Duodenal mucosa (tissue), 2 donors: ENCODE data around the gene MYZAP.
A peak's percentile ranks its signal among the peaks of the same experiment; 100 is the strongest.
"Not testable (repeated sequence)": the region's sequence is repeated elsewhere in the genome, so short reads cannot be mapped to it uniquely, and the experiment has no call there.

Experiments used
- H3K27ac ChIP-seq: one replicate; pipeline ENCODE4 v1.7.0; 2013; ENCODE audit warnings: low read depth, low read length
- H3K27me3 ChIP-seq, 2 donors: one replicate each; pipeline ENCODE4 v1.7.0; 2013; ENCODE audit warnings: low read length in 2 of 2, control low read depth in 1 of 2; ENCODE audit not compliant: insufficient read depth in 2 of 2, control insufficient read depth in 1 of 2
- H3K36me3 ChIP-seq, 2 donors: one replicate each; pipeline ENCODE4 v1.7.0; 2013; ENCODE audit warnings: low read length in 2 of 2, control low read depth in 1 of 2; ENCODE audit not compliant: insufficient read depth in 2 of 2, control insufficient read depth in 1 of 2
- H3K4me1 ChIP-seq, 2 donors: one replicate each; pipeline ENCODE4 v1.7.0; 2013; ENCODE audit warnings: low read length in 2 of 2, control low read depth in 1 of 2; ENCODE audit not compliant: insufficient read depth in 2 of 2, control insufficient read depth in 1 of 2
- H3K4me3 ChIP-seq, 2 donors: one replicate each; pipeline ENCODE4 v1.7.0; 2013; ENCODE audit warnings: low read length in 2 of 2, low read depth in 1 of 2
- H3K9ac ChIP-seq, 2 donors: one replicate each; pipeline ENCODE4 v1.7.0; 2013; ENCODE audit warnings: low read length in 2 of 2, low read depth in 1 of 2
- H3K9me3 ChIP-seq, 2 donors: one replicate each; pipeline ENCODE4 v1.7.0; 2013; ENCODE audit warnings: low read length in 2 of 2, control low read depth in 1 of 2; ENCODE audit not compliant: control insufficient read depth in 1 of 2

Gene MYZAP

DNA sequence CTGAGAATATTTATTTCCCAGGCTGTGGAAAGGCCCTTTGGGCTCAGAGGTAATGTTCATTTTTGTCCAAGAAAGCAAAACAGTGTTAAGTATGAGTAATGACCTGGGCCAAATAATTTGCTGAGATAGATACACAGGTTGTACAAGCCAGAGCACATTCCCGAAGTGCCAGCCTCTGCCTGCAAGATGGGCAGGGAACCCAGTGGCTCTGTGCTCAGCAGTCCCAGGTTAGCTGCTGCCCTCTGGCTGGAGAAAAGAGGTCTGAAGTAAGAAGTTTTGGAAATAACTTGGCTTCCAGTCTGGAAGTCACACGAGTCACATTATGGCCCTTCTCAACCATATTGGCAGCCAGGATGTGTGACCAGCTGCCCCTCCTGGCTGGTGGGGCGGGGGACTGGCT lies 20.2 kb downstream of the MYZAP start:
- peaks cover 45 to 51% of the 10 kb centered on the region in 2 donors for H3K4me1 ChIP-seq
- no peaks in the 10 kb centered on the region for H3K27me3 ChIP-seq
- H3K36me3 ChIP-seq = peaks cover 0 to 7% of the 10 kb centered on the region in 2 donors
- no peak overlapping the region for H3K4me3 ChIP-seq
- H3K9ac ChIP-seq = peak overlapping the region; percentile 0 to 28
- H3K27ac ChIP-seq = no peak overlapping the region
- H3K9me3 ChIP-seq = no peaks in the 10 kb centered on the region

GRCh38 chr15:57614241-57614640 lies 22.5 kb downstream of the MYZAP start:
- Histone ChIP-seq H3K9me3 (no peaks in the 10 kb centered on the region), H3K27ac (no peak overlapping the region), H3K9ac (no peak overlapping the region), H3K36me3 (peaks cover 0 to 18% of the 10 kb centered on the region in 2 donors), H3K4me1 (peaks cover 25 to 36% of the 10 kb centered on the region in 2 donors), H3K4me3 (no peak overlapping the region), H3K27me3 (no peaks in the 10 kb centered on the region)

GRCh38 chr15:57615951-57616496 lies 24.3 kb downstream of the MYZAP start:
- Histone ChIP-seq H3K4me1 (peaks cover 23 to 25% of the 10 kb centered on the region in 2 donors), H3K36me3 (peaks cover 0 to 18% of the 10 kb centered on the region in 2 donors)
- H3K9ac ChIP-seq, H3K27me3 ChIP-seq, H3K9me3 ChIP-seq, H3K27ac ChIP-seq, H3K4me3 ChIP-seq: not testable (repeated sequence)

DNA sequence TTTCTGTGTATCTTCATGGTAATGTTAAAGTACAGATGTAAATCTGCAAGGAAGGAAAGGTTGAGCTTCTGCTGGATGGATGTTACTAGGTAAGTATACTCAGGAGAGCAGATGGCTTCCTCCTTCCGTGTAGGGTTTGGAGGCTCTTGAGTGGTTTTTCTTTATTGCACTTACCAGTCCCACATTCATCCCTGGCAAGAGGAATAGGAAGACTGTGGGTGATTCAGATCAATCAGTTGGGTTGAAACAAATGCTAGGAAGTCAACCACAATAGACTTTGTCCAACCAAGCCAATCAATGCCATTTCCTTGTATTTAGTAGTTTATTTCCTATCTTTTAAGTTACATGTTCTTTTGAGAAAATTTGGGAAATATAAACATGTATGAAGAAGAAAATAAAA lies 26.6 kb downstream of the MYZAP start:
- Histone ChIP-seq H3K9ac (no peak overlapping the region), H3K27me3 (no peaks in the 10 kb centered on the region), H3K9me3 (no peaks in the 10 kb centered on the region), H3K27ac (no peak overlapping the region), H3K4me1 (peaks cover 8 to 10% of the 10 kb centered on the region in 2 donors), H3K36me3 (peaks cover 0 to 21% of the 10 kb centered on the region in 2 donors), H3K4me3 (no peak overlapping the region)

DNA sequence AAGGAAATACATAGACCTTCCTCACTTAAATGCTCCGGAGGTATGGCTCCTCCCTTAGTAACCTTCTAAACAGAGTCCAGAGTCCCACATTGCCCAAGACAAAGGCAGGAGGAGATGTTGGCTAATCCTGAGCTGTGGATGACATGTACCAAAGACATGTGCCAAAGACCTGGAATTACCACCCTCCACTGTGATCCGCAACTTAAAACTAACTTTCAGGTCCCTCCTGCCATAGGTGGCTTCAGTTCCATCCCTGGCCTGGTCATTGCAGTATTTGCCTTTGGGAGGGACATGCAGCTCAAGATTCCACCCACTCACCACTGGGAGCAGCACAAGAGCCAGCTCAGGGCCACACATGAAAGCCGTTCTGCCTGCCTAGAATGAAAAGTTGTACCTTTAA lies 28.0 kb downstream of the MYZAP start:
- H3K27ac ChIP-seq = no peak overlapping the region
- no peaks in the 10 kb centered on the region for H3K27me3 ChIP-seq
- H3K4me3 ChIP-seq = no peak overlapping the region
- H3K4me1 ChIP-seq = peaks cover 8 to 10% of the 10 kb centered on the region in 2 donors
- peaks cover 3 to 20% of the 10 kb centered on the region in 2 donors for H3K36me3 ChIP-seq
- H3K9me3 ChIP-seq = no peaks in the 10 kb centered on the region
- H3K9ac ChIP-seq = no peak overlapping the region

GRCh38 chr15:57624730-57625129 lies 33.0 kb downstream of the MYZAP start:
- H3K4me3 ChIP-seq = no peak overlapping the region
- H3K27ac ChIP-seq = no peak overlapping the region
- H3K4me1 ChIP-seq = peaks cover 3% of the 10 kb centered on the region in 2 donors
- H3K27me3 ChIP-seq = no peaks in the 10 kb centered on the region
- no peaks in the 10 kb centered on the region for H3K9me3 ChIP-seq
- no peak overlapping the region for H3K9ac ChIP-seq
- peaks cover 3 to 32% of the 10 kb centered on the region in 2 donors for H3K36me3 ChIP-seq

GRCh38 chr15:57625703-57626448 lies 34.2 kb downstream of the MYZAP start:
- no peaks in the 10 kb centered on the region for H3K4me1 ChIP-seq
- H3K9ac ChIP-seq = no peak overlapping the region
- H3K36me3 ChIP-seq = peaks cover 3 to 37% of the 10 kb centered on the region in 2 donors
- no peaks in the 10 kb centered on the region for H3K9me3 ChIP-seq
- H3K27me3 ChIP-seq = no peaks in the 10 kb centered on the region
- H3K27ac ChIP-seq = no peak overlapping the region
- no peak overlapping the region for H3K4me3 ChIP-seq

GRCh38 chr15:57626713-57627440 lies 35.2 kb downstream of the MYZAP start:
- H3K4me3 ChIP-seq = no peak overlapping the region
- no peak overlapping the region for H3K9ac ChIP-seq
- no peak overlapping the region for H3K27ac ChIP-seq
- H3K27me3 ChIP-seq = no peaks in the 10 kb centered on the region
- no peaks in the 10 kb centered on the region for H3K4me1 ChIP-seq
- H3K36me3 ChIP-seq = peaks cover 8 to 46% of the 10 kb centered on the region in 2 donors
- H3K9me3 ChIP-seq = no peaks in the 10 kb centered on the region

- Histone ChIP-seq H3K4me3 (no peak overlapping the region), H3K27me3 (no peaks in the 10 kb centered on the region), H3K9me3 (no peaks in the 10 kb centered on the region), H3K27ac (no peak overlapping the region), H3K36me3 (peaks cover 19 to 50% of the 10 kb centered on the region in 2 donors), H3K9ac (no peak overlapping the region), H3K4me1 (no peaks in the 10 kb centered on the region)
Measured at GRCh38 chr15:57631386-57632110, 39.8 kb downstream of the MYZAP start.

DNA sequence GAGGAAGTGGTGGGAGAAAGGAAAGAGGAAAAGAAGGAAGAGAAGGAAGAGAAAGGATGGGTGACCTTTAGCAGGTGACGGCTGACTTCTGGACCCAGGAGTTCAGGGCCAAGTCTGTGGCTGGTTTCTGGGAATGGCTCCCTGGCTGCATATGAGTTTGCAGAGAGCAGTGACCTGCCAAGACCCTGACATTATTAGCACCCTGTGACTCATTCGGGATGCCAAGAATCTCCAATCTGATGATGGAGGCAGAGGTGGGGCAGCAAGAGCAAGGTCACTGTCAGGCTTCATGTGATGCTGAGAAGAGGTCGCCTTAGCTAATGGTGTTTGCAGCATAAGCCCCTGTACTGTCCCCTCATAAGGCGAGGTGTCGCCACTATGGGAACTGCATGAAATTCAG lies 42.6 kb downstream of the MYZAP start:
- no peaks in the 10 kb centered on the region for H3K9me3 ChIP-seq
- no peak overlapping the region for H3K9ac ChIP-seq
- no peaks in the 10 kb centered on the region for H3K4me1 ChIP-seq
- peaks cover 28 to 53% of the 10 kb centered on the region in 2 donors for H3K36me3 ChIP-seq
- H3K4me3 ChIP-seq = no peak overlapping the region
- H3K27ac ChIP-seq = no peak overlapping the region
- H3K27me3 ChIP-seq = no peaks in the 10 kb centered on the region
